ENCODE data around the gene SFRP2.

Gene SFRP2

DNA sequence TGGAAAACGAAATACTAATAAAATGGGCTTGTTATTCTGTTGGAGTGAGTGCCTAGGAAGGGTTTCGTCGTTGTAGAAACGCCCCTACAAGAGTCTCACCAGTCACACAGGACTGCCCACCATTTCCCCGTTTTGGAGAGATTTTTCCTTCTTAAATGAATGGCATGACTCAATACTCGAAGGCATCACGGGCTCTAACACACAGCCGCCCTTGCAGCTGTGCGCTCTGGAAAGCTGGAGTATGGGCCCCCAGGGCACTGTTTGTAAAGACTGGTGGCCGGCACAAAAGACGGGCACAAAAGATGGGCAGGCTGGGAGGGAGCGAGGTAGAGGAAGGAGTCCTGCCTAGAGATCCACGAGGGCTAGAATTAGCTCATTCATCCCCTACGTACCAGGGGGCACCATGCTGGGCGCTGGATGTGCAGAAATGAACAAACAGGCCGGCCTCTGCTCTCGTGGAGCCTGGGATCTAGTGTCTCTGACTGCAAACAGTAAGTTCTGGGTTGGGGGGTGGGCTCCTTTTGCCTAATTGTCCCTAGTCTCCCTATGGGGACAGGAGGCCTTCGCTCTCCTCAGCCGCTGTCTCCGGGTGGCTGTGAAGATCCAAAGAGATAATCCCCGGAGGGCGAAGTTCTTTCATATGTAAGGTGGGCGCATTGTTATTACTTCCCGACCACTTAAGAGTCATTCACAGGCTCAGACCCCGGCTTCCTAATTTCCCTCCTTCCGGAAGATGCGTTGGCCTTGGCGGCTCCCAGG is 1.0 kb upstream of the SFRP2 start:
- Histone ChIP-seq H3K79me1 (replicated peaks; ENCODE audit: low read length, poor library complexity, severe bottlenecking) (no peaks in the 10 kb centered on the region), H3K27me3 (ENCODE audit: control insufficient read depth in 1 of 2, insufficient read depth in 1 of 2, low read length in 2 of 2) (peaks cover 53 to 74% of the 10 kb centered on the region in 2 experiments), H3K9ac (ENCODE audit: low read length) (peak overlapping the region; percentile 86), H2AFZ (ENCODE audit: low read depth, low read length) (no peak overlapping the region), H3K4me2 (ENCODE audit: low read length, poor library complexity, severe bottlenecking) (no peak overlapping the region), H2BK12ac (ENCODE audit: low read length in 2 of 2) (peak overlapping the region in 1 of 2 experiments; percentile 50), H2BK120ac (ENCODE audit: low read depth, low read length) (no peak overlapping the region), H3K36me3 (ENCODE audit: control insufficient read depth in 1 of 2, insufficient read depth in 2 of 2, low read depth in 1 of 2, low read length in 2 of 2) (peaks cover 2 to 3% of the 10 kb centered on the region in 2 experiments), H3K4me1 (ENCODE audit: control insufficient read depth, insufficient read depth, low read depth, low read length) (peaks cover 26% of the 10 kb centered on the region), H4K8ac (ENCODE audit: low read length) (no peak overlapping the region), H4K91ac (ENCODE audit: low read length) (no peak overlapping the region), H2BK15ac (ENCODE audit: low read depth, poor library complexity, severe bottlenecking) (peak overlapping the region; percentile 48), H2BK5ac (ENCODE audit: low read depth, low read length, poor library complexity, severe bottlenecking) (no peak overlapping the region), H3K18ac (ENCODE audit: low read depth in 1 of 2, low read length in 2 of 2) (peak overlapping the region in 1 of 2 experiments; percentile 29), H3K9me3 (ENCODE audit: control insufficient read depth, low read length) (no peaks in the 10 kb centered on the region), H3K23ac (ENCODE audit: low read length in 2 of 2) (no peak overlapping the region), H3K4me3 (ENCODE audit: insufficient read depth in 1 of 2, low read depth in 1 of 2, low read length in 2 of 2) (peak overlapping the region in 1 of 2 experiments; percentile 74), H3K27ac (ENCODE audit: low read length, poor library complexity, severe bottlenecking) (no peak overlapping the region), H3K4ac (ENCODE audit: low read depth in 1 of 2, low read length in 2 of 2) (no peak overlapping the region), H3K14ac (ENCODE audit: low read length in 2 of 2) (no peak overlapping the region), H2AK5ac (ENCODE audit: low read length, severe bottlenecking) (no peak overlapping the region)
- 17% methylated on average over 27 of the region's 28 CpGs for WGBS
- DNase-seq, result peak; percentile 63

DNA sequence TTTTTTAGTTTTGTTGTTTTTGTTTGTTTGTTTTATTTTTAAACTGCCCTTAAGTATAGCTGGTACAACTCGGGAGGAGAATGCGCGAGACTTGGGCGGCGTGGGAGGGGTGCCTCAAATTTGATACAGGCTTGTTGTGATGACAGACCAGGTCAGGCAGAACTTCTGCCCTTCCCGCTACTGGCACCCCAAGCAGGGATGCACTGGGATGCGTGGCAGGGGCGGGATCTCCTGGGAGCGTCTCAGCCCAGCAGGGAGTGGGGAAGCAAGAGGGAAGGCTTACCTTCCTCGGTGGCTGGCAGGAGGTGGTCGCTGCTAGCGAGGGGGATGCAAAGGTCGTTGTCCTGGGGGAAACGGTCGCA is 851 bp downstream of the SFRP2 start:
- H3K9ac ChIP-seq (ENCODE audit: low read length), result peak overlapping the region; percentile 86
- H3K9me3 ChIP-seq (ENCODE audit: control insufficient read depth, low read length), result no peaks in the 10 kb centered on the region
- peaks cover 26% of the 10 kb centered on the region for H3K4me1 ChIP-seq (ENCODE audit: control insufficient read depth, insufficient read depth, low read depth, low read length)
- no peak overlapping the region for H2BK120ac ChIP-seq (ENCODE audit: low read depth, low read length)
- H3K79me1 ChIP-seq (replicated peaks; ENCODE audit: low read length, poor library complexity, severe bottlenecking), result no peaks in the 10 kb centered on the region
- H2AK5ac ChIP-seq (ENCODE audit: low read length, severe bottlenecking), result no peak overlapping the region
- no peak for DNase-seq
- H3K14ac ChIP-seq (ENCODE audit: low read length in 2 of 2), result peak overlapping the region in 1 of 2 experiments; percentile 23
- H2BK12ac ChIP-seq (ENCODE audit: low read length in 2 of 2), result no peak overlapping the region
- no peak overlapping the region for H2AFZ ChIP-seq (ENCODE audit: low read depth, low read length)
- H3K27me3 ChIP-seq (ENCODE audit: control insufficient read depth in 1 of 2, insufficient read depth in 1 of 2, low read length in 2 of 2), result peaks cover 53 to 84% of the 10 kb centered on the region in 2 experiments
- H3K4ac ChIP-seq (ENCODE audit: low read depth in 1 of 2, low read length in 2 of 2), result no peak overlapping the region
- H3K4me3 ChIP-seq (ENCODE audit: insufficient read depth in 1 of 2, low read depth in 1 of 2, low read length in 2 of 2), result peak overlapping the region in 1 of 2 experiments; percentile 74
- 1% methylated on average over 15 of the region's 15 CpGs for WGBS
- H2BK5ac ChIP-seq (ENCODE audit: low read depth, low read length, poor library complexity, severe bottlenecking), result no peak overlapping the region
- no peak overlapping the region for H4K91ac ChIP-seq (ENCODE audit: low read length)
- peak overlapping the region in 1 of 2 experiments; percentile 37 for H3K23ac ChIP-seq (ENCODE audit: low read length in 2 of 2)
- no peak overlapping the region for H4K8ac ChIP-seq (ENCODE audit: low read length)
- peak overlapping the region in 1 of 2 experiments; percentile 69 for H3K18ac ChIP-seq (ENCODE audit: low read depth in 1 of 2, low read length in 2 of 2)
- peaks cover 3 to 7% of the 10 kb centered on the region in 2 experiments for H3K36me3 ChIP-seq (ENCODE audit: control insufficient read depth in 1 of 2, insufficient read depth in 2 of 2, low read depth in 1 of 2, low read length in 2 of 2)
- H2BK15ac ChIP-seq (ENCODE audit: low read depth, poor library complexity, severe bottlenecking), result no peak overlapping the region
- no peak overlapping the region for H3K4me2 ChIP-seq (ENCODE audit: low read length, poor library complexity, severe bottlenecking)
- H3K27ac ChIP-seq (ENCODE audit: low read length, poor library complexity, severe bottlenecking), result no peak overlapping the region

DNA sequence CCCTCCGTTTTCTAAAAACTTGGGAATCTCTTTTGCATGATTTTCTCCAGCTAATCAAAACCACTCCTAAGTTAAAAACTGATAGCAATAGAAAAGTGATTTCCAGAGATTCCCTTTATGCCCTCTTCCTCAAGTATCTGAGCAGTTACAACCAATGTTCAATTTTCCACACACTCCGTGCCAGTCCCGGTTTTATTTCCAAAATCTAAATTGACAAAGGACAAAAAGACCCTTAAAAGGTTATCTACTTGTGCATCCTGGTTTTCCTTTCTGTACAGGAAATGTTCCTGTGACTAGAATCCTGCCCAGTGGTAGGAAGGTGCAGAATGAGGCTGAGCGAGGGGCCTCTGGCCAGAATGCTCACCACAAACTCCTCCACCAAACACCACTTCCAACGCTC is 1.3 kb downstream of the SFRP2 start:
- Histone ChIP-seq H3K9me3 (ENCODE audit: control insufficient read depth, low read length) (no peaks in the 10 kb centered on the region), H3K18ac (ENCODE audit: low read depth in 1 of 2, low read length in 2 of 2) (no peak overlapping the region), H4K91ac (ENCODE audit: low read length) (no peak overlapping the region), H3K4me1 (ENCODE audit: control insufficient read depth, insufficient read depth, low read depth, low read length) (peaks cover 26% of the 10 kb centered on the region), H2BK5ac (ENCODE audit: low read depth, low read length, poor library complexity, severe bottlenecking) (no peak overlapping the region), H3K4me3 (ENCODE audit: insufficient read depth in 1 of 2, low read depth in 1 of 2, low read length in 2 of 2) (peak overlapping the region in 1 of 2 experiments; percentile 74), H2AK5ac (ENCODE audit: low read length, severe bottlenecking) (no peak overlapping the region), H2AFZ (ENCODE audit: low read depth, low read length) (no peak overlapping the region), H3K4me2 (ENCODE audit: low read length, poor library complexity, severe bottlenecking) (no peak overlapping the region), H4K8ac (ENCODE audit: low read length) (no peak overlapping the region), H3K4ac (ENCODE audit: low read depth in 1 of 2, low read length in 2 of 2) (no peak overlapping the region), H3K9ac (ENCODE audit: low read length) (peak overlapping the region; percentile 86), H2BK120ac (ENCODE audit: low read depth, low read length) (no peak overlapping the region), H3K27me3 (ENCODE audit: control insufficient read depth in 1 of 2, insufficient read depth in 1 of 2, low read length in 2 of 2) (peaks cover 53 to 83% of the 10 kb centered on the region in 2 experiments), H3K23ac (ENCODE audit: low read length in 2 of 2) (no peak overlapping the region), H3K27ac (ENCODE audit: low read length, poor library complexity, severe bottlenecking) (no peak overlapping the region), H3K14ac (ENCODE audit: low read length in 2 of 2) (no peak overlapping the region), H3K79me1 (replicated peaks; ENCODE audit: low read length, poor library complexity, severe bottlenecking) (no peaks in the 10 kb centered on the region), H2BK12ac (ENCODE audit: low read length in 2 of 2) (no peak overlapping the region), H3K36me3 (ENCODE audit: control insufficient read depth in 1 of 2, insufficient read depth in 2 of 2, low read depth in 1 of 2, low read length in 2 of 2) (peaks cover 3 to 7% of the 10 kb centered on the region in 2 experiments), H2BK15ac (ENCODE audit: low read depth, poor library complexity, severe bottlenecking) (no peak overlapping the region)
- no peak for DNase-seq
- 9% methylated on average over 3 of the region's 5 CpGs for WGBS

DNA sequence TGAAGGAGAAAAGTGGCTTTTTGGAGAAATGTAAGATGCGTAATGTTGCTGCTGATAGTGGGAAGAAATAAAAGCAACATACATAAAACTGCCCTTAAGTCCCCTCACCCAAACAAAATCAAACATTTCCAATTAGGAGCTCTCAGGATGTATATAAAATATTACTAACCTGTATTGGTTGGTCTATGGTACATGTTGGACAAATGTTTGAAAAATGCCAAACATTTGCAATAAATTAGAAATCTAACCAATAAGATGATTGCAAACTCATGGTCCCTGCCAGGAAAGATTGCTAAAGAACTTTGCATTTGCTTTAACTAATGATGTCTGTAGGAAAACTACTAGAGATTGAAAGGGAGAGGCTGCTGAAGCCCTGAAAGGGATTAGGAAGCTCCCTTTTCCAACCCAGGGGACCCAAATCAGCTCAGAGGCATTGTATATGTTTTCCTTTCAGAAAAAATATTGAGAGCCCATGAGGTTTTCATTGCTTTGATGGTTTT is 1.8 kb downstream of the SFRP2 start:
- no peak overlapping the region for H4K8ac ChIP-seq (ENCODE audit: low read length)
- peaks cover 51 to 81% of the 10 kb centered on the region in 2 experiments for H3K27me3 ChIP-seq (ENCODE audit: control insufficient read depth in 1 of 2, insufficient read depth in 1 of 2, low read length in 2 of 2)
- H3K9me3 ChIP-seq (ENCODE audit: control insufficient read depth, low read length), result no peaks in the 10 kb centered on the region
- H2BK15ac ChIP-seq (ENCODE audit: low read depth, poor library complexity, severe bottlenecking), result no peak overlapping the region
- H3K4me1 ChIP-seq (ENCODE audit: control insufficient read depth, insufficient read depth, low read depth, low read length), result peaks cover 24% of the 10 kb centered on the region
- peaks cover 3 to 7% of the 10 kb centered on the region in 2 experiments for H3K36me3 ChIP-seq (ENCODE audit: control insufficient read depth in 1 of 2, insufficient read depth in 2 of 2, low read depth in 1 of 2, low read length in 2 of 2)
- no peak overlapping the region for H2AFZ ChIP-seq (ENCODE audit: low read depth, low read length)
- H3K18ac ChIP-seq (ENCODE audit: low read depth in 1 of 2, low read length in 2 of 2), result no peak overlapping the region
- H3K27ac ChIP-seq (ENCODE audit: low read length, poor library complexity, severe bottlenecking), result no peak overlapping the region
- H3K9ac ChIP-seq (ENCODE audit: low read length), result peak overlapping the region; percentile 86
- no peak overlapping the region for H3K23ac ChIP-seq (ENCODE audit: low read length in 2 of 2)
- no peak overlapping the region for H2AK5ac ChIP-seq (ENCODE audit: low read length, severe bottlenecking)
- H2BK12ac ChIP-seq (ENCODE audit: low read length in 2 of 2), result no peak overlapping the region
- no peaks in the 10 kb centered on the region for H3K79me1 ChIP-seq (replicated peaks; ENCODE audit: low read length, poor library complexity, severe bottlenecking)
- H2BK120ac ChIP-seq (ENCODE audit: low read depth, low read length), result no peak overlapping the region
- H3K14ac ChIP-seq (ENCODE audit: low read length in 2 of 2), result no peak overlapping the region
- no peak overlapping the region for H4K91ac ChIP-seq (ENCODE audit: low read length)
- no peak for DNase-seq
- no CpG with 5 or more reads among the region's 1 CpG for WGBS
- H3K4me2 ChIP-seq (ENCODE audit: low read length, poor library complexity, severe bottlenecking), result no peak overlapping the region
- H3K4me3 ChIP-seq (ENCODE audit: insufficient read depth in 1 of 2, low read depth in 1 of 2, low read length in 2 of 2), result peak overlapping the region in 1 of 2 experiments; percentile 74
- no peak overlapping the region for H3K4ac ChIP-seq (ENCODE audit: low read depth in 1 of 2, low read length in 2 of 2)
- H2BK5ac ChIP-seq (ENCODE audit: low read depth, low read length, poor library complexity, severe bottlenecking), result no peak overlapping the region

All from mesenchymal stem cell (in vitro differentiated cells and primary cell).